Hepatocyte (in vitro differentiated cells): Measurements from ENCODE around the gene CHSY1. TPM values are rescaled to one million over a fixed set of nuclear protein-coding genes. Genes with fewer than 3 reads are reported as not detected.
A peak's percentile ranks its signal among the peaks of the same experiment; 100 is the strongest.

Experiments
- DNase-seq: peaks from one replicate; pipeline ENCODE4 v3.0.0-alpha.2; 2016; ENCODE audit warnings: low spot score
- H2AFZ ChIP-seq: fragments of 200-600 bp; sonication (generic); 2 replicates; pipeline ENCODE4 v1.6.0; 2016; ENCODE audit warnings: antibody characterized with exemption, mild to moderate bottlenecking
- H3K27ac ChIP-seq: fragments of 200-600 bp; sonication (generic); 2 replicates; pipeline ENCODE4 v1.5.1; 2016; ENCODE audit warnings: mild to moderate bottlenecking
- H3K27me3 ChIP-seq: fragments of 200-600 bp; sonication (generic); 2 replicates; pipeline ENCODE4 v1.6.1; 2016
- H3K36me3 ChIP-seq: fragments of 200-600 bp; sonication (generic); replicated peaks from 2 replicates; pipeline ENCODE4 v1.5.1; 2016; ENCODE audit warnings: low read depth; ENCODE audit not compliant: insufficient read depth
- H3K4me1 ChIP-seq: fragments of 200-600 bp; sonication (generic); 2 replicates; pipeline ENCODE4 v1.5.1; 2016; ENCODE audit warnings: mild to moderate bottlenecking, moderate library complexity; ENCODE audit not compliant: insufficient read depth
- H3K4me2 ChIP-seq: fragments of 200-600 bp; sonication (generic); 2 replicates; pipeline ENCODE4 v1.6.0; 2016
- H3K4me3 ChIP-seq: fragments of 200-600 bp; sonication (generic); 2 replicates; pipeline ENCODE4 v1.5.1; 2016; ENCODE audit warnings: mild to moderate bottlenecking
- H3K79me2 ChIP-seq: fragments of 200-600 bp; sonication (generic); 2 replicates; pipeline ENCODE4 v1.6.0; 2017; ENCODE audit warnings: mild to moderate bottlenecking
- H3K9me2 ChIP-seq: fragments of 200-600 bp; sonication (generic); replicated peaks from 2 replicates; pipeline ENCODE4 v1.6.0; 2017; ENCODE audit warnings: mild to moderate bottlenecking; ENCODE audit not compliant: insufficient read depth
- H3K9me3 ChIP-seq: fragments of 200-600 bp; sonication (generic); 2 replicates; pipeline ENCODE4 v1.5.1; 2016; ENCODE audit warnings: low read depth, mild to moderate bottlenecking
- H4K20me1 ChIP-seq: fragments of 200-600 bp; sonication (generic); 2 replicates; pipeline ENCODE4 v1.6.0; 2016; ENCODE audit warnings: mild to moderate bottlenecking; ENCODE audit not compliant: insufficient read depth, poor library complexity, severe bottlenecking
- CTCF ChIP-seq: fragments of 200-600 bp; sonication (generic); IDR thresholded peaks from 2 replicates; pipeline ENCODE4 v1.5.1; 2016; ENCODE audit warnings: antibody characterized with exemption, mild to moderate bottlenecking; ENCODE audit not compliant: poor library complexity
- EZH2 ChIP-seq: fragments of 200-600 bp; sonication (generic); IDR thresholded peaks from 2 replicates; pipeline ENCODE4 v1.6.1; 2016; ENCODE audit warnings: antibody characterized with exemption, mild to moderate bottlenecking, borderline replicate concordance
- EZH2phosphoT487 ChIP-seq: fragments of 200-600 bp; sonication (generic); IDR thresholded peaks from one replicate; pipeline ENCODE4 v1.6.1; 2018; ENCODE audit warnings: antibody characterized with exemption, mild to moderate bottlenecking, low read depth, moderate library complexity; ENCODE audit not compliant: unreplicated experiment, severe bottlenecking
- WGBS: methylation state at CpG from one replicate; pipeline ENCODE4 v1.1.6; 2016; ENCODE audit warnings: low lambda C conversion rate; ENCODE audit errors: missing lambda C conversion rate; 5-methylcytosine and 5-hydroxymethylcytosine counted together
- polyA plus RNA-seq: library from polyadenylated mRNA; unstranded; fragments of >200 nt; fragmentation: Nextera tagmentation; extraction: Ambion mirVana; gene quantifications from 2 replicates; pipeline ENCODE4 v1.2.1, GENCODE V29; 2016
- total RNA-seq: library from RNA; depleted of rRNA; stranded (reverse); fragments of >200 nt; gene quantifications from 2 replicates; pipeline ENCODE4 v1.2.3, GENCODE V29; 2014

Gene CHSY1
- total and polyA plus RNA-seq, 2 experiments from 2014 or later = 22.5 to 27.8 TPM

- peak overlapping the region; percentile 91 for H3K27ac ChIP-seq
- no peaks in the 10 kb centered on the region for H3K36me3 ChIP-seq
- no peak for TF ChIP-seq EZH2
- TF ChIP-seq CTCF = no peak
- TF ChIP-seq EZH2phosphoT487 = no peak
- peaks cover 3% of the 10 kb centered on the region for H4K20me1 ChIP-seq
- H3K4me3 ChIP-seq = no peak overlapping the region
- peaks cover 88% of the 10 kb centered on the region for H3K79me2 ChIP-seq
- no peaks in the 10 kb centered on the region for H3K27me3 ChIP-seq
- no peak for DNase-seq
- H3K9me3 ChIP-seq = no peaks in the 10 kb centered on the region
- peak overlapping the region; percentile 66 for H3K4me2 ChIP-seq
- H3K9me2 ChIP-seq = no peaks in the 10 kb centered on the region
- no peak overlapping the region for H2AFZ ChIP-seq
- WGBS = 74% methylated on average over 29 of the region's 29 CpGs
- peaks cover 24% of the 10 kb centered on the region for H3K4me1 ChIP-seq
These were observed 63.0 kb downstream of the CHSY1 start for GRCh38 chr15:101188637-101189408.

- Histone ChIP-seq H3K27me3 (no peaks in the 10 kb centered on the region), H2AFZ (no peak overlapping the region), H3K27ac (peak overlapping the region; percentile 91), H3K9me3 (no peaks in the 10 kb centered on the region), H4K20me1 (peaks cover 3% of the 10 kb centered on the region), H3K4me2 (peak overlapping the region; percentile 66), H3K79me2 (peaks cover 88% of the 10 kb centered on the region), H3K4me3 (no peak overlapping the region), H3K4me1 (peaks cover 24% of the 10 kb centered on the region), H3K36me3 (no peaks in the 10 kb centered on the region), H3K9me2 (no peaks in the 10 kb centered on the region)
- 32% methylated on average over 18 of the region's 18 CpGs for WGBS
- TF ChIP-seq CTCF (no peak), EZH2 (no peak), EZH2phosphoT487 (no peak)
- peak; percentile 53 for DNase-seq
These were observed 63.8 kb downstream of the CHSY1 start for GRCh38 chr15:101187820-101188636.

DNA sequence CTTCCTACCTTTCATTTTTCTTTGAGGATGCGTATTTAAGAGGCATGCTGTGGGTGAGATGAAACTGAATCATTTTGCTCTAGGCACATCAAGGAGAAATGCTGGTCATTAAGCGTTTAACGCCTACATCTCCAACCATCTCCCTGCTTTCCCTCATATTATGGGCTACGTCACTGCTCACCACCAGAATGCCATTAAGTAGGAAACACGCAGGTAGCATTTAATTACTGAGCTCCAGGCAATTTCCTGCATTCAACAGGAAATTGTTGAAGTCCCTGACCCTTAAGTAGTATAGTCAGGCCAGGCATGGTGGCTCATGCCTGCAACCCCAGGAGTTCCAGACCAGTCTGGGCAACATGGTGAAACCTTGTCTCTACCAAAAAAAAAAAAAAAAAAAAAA lies 66.1 kb downstream of the CHSY1 start:
- TF ChIP-seq EZH2phosphoT487 (no peak), CTCF (no peak), EZH2 (no peak)

More for the DNA sequence above, 66.1 kb downstream of the CHSY1 start:
- Histone ChIP-seq H3K36me3 (no peaks in the 10 kb centered on the region), H3K4me3 (no peak overlapping the region), H3K79me2 (peaks cover 89% of the 10 kb centered on the region), H2AFZ (no peak overlapping the region), H3K9me2 (no peaks in the 10 kb centered on the region), H4K20me1 (peaks cover 3% of the 10 kb centered on the region), H3K4me1 (peaks cover 28% of the 10 kb centered on the region), H3K27ac (no peak overlapping the region), H3K4me2 (no peak overlapping the region), H3K9me3 (no peaks in the 10 kb centered on the region), H3K27me3 (no peaks in the 10 kb centered on the region)
- 92% methylated on average over 5 of the region's 5 CpGs for WGBS
- DNase-seq = no peak
